Measurements from ENCODE around the gene OSBPL10.
"Not testable (repeated sequence)": the region's sequence is repeated elsewhere in the genome, so short reads cannot be mapped to it uniquely, and the experiment has no call there.

The OSBPL10 gene

DNA sequence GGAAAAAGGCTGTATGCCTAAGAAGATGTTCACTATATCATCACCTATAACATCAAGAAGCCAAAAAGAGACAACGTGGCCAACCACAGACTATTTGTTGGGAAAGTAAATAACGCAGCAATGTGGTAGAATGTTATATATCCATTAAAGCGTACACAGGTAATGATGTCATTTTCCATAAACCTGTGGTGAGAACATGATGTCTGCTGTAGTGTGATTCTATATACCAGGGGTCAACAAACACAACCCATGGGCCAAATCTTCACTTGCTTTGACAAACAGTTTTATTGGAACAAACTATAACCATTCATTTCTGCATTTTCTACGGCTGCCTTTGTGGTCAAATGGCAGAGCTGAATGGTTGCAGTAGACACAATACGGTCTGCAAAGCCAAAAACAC lies 287.7 kb downstream of the OSBPL10 start:
- DNase-seq, result no peak

GRCh38 chr3:31692751-31693150 lies 288.3 kb downstream of the OSBPL10 start:
- DNase-seq, result no peak

DNA sequence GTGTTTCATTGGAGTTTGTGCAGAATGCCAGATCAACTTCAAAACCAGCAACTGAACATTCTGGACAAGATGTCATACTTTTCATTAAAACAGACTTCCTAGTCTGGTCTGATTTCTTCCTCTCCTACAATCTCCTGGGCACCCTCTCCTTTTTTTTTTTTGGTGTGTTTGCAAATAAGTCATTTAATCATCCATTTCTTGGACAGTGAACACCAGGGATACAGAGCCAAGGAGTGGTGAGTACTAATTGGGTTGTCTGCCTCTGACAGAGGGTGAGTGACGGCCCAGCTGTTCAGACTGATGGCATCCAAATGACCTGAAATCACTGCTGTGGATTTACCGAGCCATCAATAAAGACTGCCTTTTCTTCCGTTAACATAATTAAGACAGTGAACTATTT lies 290.3 kb downstream of the OSBPL10 start:
- no peak for DNase-seq

- not testable (repeated sequence) for DNase-seq
These were observed 291.5 kb downstream of the OSBPL10 start for GRCh38 chr3:31689523-31689922.

DNA sequence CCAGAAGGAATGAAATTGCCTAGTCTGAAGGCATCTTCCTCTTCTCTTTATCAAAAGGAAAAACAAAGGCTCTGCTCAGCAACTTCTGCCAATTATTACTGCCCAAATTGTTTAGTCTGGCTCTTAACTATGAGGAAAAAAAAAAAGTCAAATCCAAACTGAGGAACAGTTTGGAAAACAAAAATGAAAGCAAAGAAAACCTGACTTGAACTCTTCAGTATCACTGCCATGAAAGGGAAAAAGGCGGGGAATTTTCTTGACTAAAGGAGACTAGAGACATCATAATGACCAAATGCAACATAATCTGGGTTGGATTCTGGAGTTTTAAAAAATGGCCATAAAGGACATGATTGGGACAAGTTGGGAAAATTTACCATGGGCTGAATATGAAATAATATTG lies 292.1 kb downstream of the OSBPL10 start:
- DNase-seq, result no peak

GRCh38 chr3:31687020-31687802 lies 293.9 kb downstream of the OSBPL10 start:
- DNase-seq, result no peak

DNA sequence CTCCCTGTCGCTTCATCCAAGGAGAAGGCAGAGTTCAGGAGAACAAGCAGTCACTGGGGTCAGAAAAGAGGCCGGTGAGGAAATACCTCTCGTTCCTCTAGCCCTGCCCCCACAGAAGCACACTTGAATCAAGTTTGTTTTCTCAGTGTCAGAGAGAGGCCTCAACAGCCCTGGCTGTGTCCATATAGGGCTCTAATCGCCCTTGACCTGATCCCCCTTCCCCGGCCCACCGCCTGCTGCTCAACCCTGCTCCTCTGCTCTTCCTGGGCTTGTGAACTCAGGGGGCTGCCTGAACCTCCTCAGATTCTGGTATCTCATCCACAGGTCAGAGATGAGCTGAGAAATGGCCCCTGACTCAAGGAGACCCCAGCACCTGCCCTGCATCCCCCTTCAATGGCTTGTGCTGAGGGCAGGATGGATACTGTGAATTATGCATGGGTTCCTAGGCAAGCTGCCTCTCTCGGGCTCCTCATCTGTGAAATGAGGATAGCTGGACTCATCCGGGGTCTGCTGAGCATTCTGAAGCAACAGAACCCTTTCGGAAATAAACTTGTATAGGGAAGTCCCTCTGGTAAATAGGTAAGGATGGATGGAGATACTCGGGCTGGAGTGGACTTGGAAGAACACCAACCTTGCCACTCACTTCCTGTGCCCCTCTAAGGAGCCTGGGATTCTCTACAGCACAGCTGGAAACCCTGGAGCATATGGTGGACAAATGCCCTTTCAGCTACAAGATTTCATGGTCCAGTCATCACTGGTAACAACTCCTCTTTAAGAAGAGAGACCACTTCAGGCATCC lies 300.8 kb downstream of the OSBPL10 start:
- DNase-seq, result no peak

GRCh38 chr3:31676556-31676955 lies 304.5 kb downstream of the OSBPL10 start:
- DNase-seq, result no peak

- no peak for DNase-seq
These were observed 307.1 kb downstream of the OSBPL10 start for GRCh38 chr3:31673950-31674349.

- DNase-seq, result peak; percentile 2
These were observed 309.1 kb downstream of the OSBPL10 start for GRCh38 chr3:31671976-31672375.

GRCh38 chr3:31671451-31671850 lies 309.6 kb downstream of the OSBPL10 start:
- no peak for DNase-seq

DNA sequence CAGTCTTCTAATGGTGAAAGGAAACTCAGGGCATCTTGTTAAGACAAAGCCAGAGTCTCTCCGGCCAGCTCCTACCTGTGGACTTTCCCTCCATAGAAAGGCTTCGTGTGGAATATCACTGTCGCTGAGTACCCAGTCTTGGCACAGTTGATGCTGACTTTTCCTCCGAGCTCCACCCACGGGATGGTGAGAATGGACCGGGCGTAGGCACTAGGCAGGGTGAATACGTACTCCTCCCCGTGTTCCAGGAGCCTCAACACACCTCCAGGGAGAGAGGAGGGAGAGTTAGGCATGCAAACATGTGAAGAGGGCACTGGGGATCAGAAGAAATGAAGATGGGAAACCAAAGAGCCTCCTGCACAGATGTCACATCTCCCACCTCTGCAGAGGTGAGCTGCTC lies 310.3 kb downstream of the OSBPL10 start:
- no peak for DNase-seq

DNA sequence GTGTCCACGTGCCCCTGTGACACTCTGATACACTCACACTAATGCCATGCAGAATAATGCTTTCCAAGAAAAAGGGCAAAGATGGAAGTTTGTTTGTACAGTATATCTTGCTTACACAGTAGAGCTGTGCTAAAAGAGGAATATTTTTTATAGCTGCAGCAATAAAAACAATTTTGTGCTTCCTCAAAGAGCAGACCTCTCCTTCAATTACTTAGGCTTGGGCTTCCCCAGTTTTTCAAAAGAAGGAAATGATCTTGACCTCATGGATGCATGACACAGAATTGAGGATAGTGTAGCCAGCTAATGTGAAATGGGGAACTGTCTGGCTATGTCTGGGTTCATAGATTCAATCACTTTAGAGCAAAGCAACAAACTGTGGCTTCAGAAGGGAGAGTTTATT lies 310.9 kb downstream of the OSBPL10 start:
- DNase-seq, result no peak

DNA sequence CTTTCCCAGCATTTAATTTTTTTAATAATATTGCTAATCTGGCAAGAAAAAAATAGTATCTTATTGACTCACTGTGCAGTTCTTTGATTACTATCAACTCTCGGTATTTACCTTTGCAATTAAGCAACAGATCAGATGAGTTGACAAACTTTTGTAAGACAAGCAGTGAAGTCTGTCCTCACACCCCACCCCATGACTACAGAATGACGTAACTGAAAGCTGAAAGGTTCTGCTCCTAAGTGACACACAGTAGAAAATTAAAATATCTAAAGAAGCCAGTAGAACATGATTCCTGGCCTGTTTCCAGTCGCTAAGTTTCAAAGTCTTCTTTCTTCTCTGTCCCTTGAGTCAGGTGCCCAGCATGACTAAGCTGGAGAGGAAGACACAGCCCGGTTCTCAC lies 312.8 kb downstream of the OSBPL10 start:
- DNase-seq, result no peak

DNA sequence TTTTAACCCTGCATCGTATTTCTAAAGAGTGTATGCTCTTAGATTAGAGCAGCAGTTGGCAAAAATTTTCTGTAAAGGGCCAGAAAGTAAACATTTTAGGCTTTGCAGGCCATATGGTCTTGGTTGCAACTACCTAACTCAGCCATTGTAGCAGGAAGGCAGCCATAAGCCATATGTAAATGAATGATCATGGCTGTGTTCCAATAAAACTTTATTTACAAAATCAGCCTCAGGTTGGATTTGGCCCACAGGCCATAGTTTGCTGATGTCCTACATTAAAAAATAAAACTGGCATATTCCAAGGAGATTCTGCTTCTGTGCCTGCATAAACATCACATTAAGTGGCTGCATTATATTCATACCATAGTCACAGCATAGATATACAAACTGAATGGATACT lies 313.5 kb downstream of the OSBPL10 start:
- no peak for DNase-seq

DNA sequence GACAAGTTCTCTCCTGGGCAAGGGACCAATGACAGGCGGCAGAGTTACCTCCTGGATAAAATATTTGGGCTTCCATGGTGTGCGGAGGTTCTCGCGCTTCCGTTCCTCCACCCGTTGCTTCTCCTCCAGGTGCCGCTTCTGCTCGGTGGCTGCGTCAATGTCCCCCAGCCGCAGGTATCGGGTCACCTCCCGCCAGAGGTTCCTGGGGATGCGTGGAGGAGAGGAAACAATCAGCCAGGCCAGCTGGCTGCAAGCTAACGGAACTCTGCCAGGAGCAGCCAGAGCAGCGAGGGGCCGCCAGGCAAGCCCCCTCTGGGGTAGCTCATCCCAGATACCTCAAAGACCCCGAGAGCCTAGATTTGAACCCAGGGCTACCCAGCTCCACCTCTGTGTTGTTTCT lies 317.0 kb downstream of the OSBPL10 start:
- no peak for DNase-seq

DNA sequence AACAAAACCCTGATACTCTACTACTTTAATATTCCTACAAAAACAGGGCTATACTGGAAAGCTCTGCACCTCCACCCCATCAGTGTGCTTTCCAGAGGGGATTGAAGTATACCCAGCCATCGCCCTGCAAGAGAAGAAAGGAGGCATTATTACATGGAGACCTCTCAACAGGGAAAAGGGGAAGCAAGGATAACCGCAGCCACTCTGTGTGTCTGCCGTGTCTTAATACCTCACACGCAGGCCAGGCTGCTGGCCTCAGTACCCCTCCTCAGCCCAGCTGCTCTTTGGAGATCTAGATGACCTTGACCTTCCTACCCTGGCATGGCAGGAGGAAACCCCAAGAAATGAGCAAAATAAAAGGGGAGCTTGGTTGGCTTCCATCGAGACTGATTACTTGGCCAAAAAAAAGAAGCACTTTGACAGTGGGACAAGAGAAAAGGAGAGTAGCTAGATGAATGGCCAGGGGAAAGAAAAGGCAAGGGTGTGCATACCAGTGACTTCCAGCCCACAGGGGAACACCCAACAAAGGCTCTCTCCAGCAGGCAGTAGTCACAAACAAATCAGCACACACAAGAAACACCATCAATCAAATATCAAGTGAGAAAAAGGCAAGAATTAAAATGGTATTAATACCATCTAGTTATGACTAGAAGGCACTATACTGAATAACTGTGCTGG lies 318.9 kb downstream of the OSBPL10 start:
- DNase-seq, result no peak

- DNase-seq, result no peak
These were observed 319.8 kb downstream of the OSBPL10 start for GRCh38 chr3:31661286-31661685.

- DNase-seq, result no peak
These were observed 321.8 kb downstream of the OSBPL10 start for GRCh38 chr3:31659246-31659645.

DNA sequence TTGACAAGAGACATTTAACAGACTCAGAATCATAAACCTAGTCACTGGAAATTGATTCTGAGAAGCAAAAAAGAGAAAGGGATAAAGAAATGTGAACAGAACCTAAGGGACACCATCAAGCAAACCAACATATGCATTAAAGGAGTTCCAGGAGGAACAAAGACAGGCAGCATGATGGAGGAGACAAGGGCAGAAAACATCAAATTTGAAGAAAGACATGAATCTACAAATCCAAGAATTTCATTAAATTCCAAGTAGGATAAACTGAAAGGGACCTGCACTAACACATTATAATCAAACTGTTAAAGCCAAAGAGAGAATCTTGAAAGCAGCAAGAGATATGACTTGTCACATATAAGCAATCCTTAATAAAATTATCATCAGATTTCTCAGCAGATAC lies 326.1 kb downstream of the OSBPL10 start:
- no peak for DNase-seq

DNA sequence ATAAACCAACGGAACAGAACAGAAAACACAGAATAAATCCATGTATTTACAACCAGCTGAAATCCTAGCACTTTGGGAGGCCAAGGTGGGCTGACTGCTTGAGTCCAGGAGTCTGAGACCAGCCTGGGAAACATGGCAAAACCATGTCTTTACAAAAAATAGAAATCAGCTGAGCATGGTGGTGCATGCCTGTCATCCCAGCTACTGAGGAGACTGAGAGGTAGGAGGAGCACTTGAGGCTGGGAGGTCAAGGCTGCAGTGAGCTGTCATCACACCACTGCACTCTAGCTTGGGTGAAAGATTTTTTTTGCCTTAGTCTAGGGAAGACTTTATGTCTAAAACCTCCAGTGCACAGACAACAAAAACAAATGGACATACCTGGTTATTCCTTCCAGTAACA lies 327.6 kb downstream of the OSBPL10 start:
- DNase-seq, result no peak

- no peak for DNase-seq
These were observed 328.8 kb downstream of the OSBPL10 start for GRCh38 chr3:31652296-31652695.

DNA sequence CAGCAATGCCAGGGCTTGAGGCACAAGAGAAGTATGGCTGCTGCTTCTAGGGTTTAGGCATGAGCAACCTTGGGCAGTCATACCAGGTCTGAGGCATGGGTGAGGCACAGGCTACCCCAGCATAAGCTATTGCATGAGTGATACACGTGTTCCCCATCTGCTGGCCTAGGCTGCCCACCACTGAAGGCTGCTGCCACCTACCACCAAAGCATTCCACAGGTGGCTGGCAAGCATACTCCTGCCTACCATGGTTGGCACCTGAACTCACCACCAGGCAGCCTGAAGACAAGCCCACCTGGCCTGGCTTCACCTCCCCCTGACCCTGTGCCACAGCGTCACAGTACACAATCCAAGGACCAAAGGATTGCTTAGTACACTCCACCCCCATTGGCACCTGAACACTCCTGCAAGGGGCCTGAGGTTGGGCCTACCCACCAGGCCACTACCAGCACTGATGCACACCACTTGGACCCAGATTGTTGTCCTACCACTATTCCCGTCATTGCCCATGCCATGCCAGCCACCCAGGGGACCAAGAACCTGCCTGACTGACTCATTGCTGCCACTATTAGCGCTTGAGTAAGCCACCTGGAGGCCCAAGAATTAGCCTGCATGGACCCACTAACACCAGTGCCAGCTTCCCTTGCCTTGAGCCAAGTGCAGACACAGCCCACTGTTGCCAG lies 332.6 kb downstream of the OSBPL10 start:
- DNase-seq, result no peak

Data from fibroblast of skin of right quadriceps (primary cell).